HFF-Myc (cell line): ENCODE results near the gene SS18L1.

ENCODE experiments used
- DNase-seq: peaks from one replicate; pipeline ENCODE4 v3.0.0-alpha.2; 2011; ENCODE audit warnings: low read depth; ENCODE audit errors: extremely low read depth
- H3K4me3 ChIP-seq: replicated peaks from 2 replicates; pipeline ENCODE4 v1.5.1; 2011; ENCODE audit warnings: low read depth, mild to moderate bottlenecking, control low read depth, low read length
- CTCF ChIP-seq: IDR thresholded peaks from 2 replicates; pipeline ENCODE4 v1.5.1; 2012; ENCODE audit warnings: mild to moderate bottlenecking, low read depth, low read length, control low read depth; ENCODE audit errors: missing control alignments

Gene SS18L1

GRCh38 chr20:62117362-62117646 lies 26.3 kb upstream of the SS18L1 start:
- no peak for DNase-seq
- no peak for TF ChIP-seq CTCF
- no peak overlapping the region for H3K4me3 ChIP-seq

GRCh38 chr20:62117658-62118057 lies 25.9 kb upstream of the SS18L1 start:
- no peak for TF ChIP-seq CTCF
- DNase-seq, result no peak
- no peak overlapping the region for H3K4me3 ChIP-seq

GRCh38 chr20:62118113-62119043 lies 25.2 kb upstream of the SS18L1 start:
- TF ChIP-seq CTCF, result no peak
- no peak overlapping the region for H3K4me3 ChIP-seq

GRCh38 chr20:62119115-62119514 lies 24.5 kb upstream of the SS18L1 start:
- no peak for DNase-seq
- no peak overlapping the region for H3K4me3 ChIP-seq
- no peak for TF ChIP-seq CTCF

More at GRCh38 chr20:62118113-62119043, 25.2 kb upstream of the SS18L1 start:
- no peak for DNase-seq

GRCh38 chr20:62119591-62120364 lies 23.8 kb upstream of the SS18L1 start:
- H3K4me3 ChIP-seq, result no peak overlapping the region
- DNase-seq, result no peak
- TF ChIP-seq CTCF, result no peak

GRCh38 chr20:62120365-62120762 lies 23.2 kb upstream of the SS18L1 start:
- no peak for DNase-seq
- TF ChIP-seq CTCF, result no peak
- H3K4me3 ChIP-seq, result no peak overlapping the region
